ENCODE measurements around the gene LGR5. TPM values are rescaled to one million over a fixed set of nuclear protein-coding genes. Genes with fewer than 3 reads are reported as not detected.
A peak's percentile ranks its signal among the peaks of the same experiment; 100 is the strongest.

LGR5 gene
- total and polyA plus RNA-seq, 2 of the 13 experiments (the other 11 are each of a cell fraction or from before 2014, with no cell fraction given), result 37.0 to 121 TPM

- no peak for TF ChIP-seq PBX3 (CRISPR knock-in tag; IDR thresholded peaks at IDR 0.05; ENCODE audit: borderline replicate concordance)
- peak; percentile 60; the same call in 1 of the 2 replicates for TF ChIP-seq SIX4 (CRISPR knock-in tag; IDR thresholded peaks at IDR 0.05)
- peak; percentile 83; the same call in 1 of the 2 replicates for TF ChIP-seq FOXK1 (CRISPR knock-in tag; IDR thresholded peaks at IDR 0.05; ENCODE audit: borderline replicate concordance, low read depth)
- TF ChIP-seq ZBTB1 (CRISPR knock-in tag; IDR thresholded peaks at IDR 0.05; ENCODE audit: borderline replicate concordance), result no peak
- TF ChIP-seq ZZZ3 (CRISPR knock-in tag; IDR thresholded peaks at IDR 0.05; ENCODE audit: borderline replicate concordance), result no peak
- TF ChIP-seq ZSCAN30 (CRISPR knock-in tag; IDR thresholded peaks at IDR 0.05), result peak; percentile 31; the same call in 1 of the 2 replicates
- TF ChIP-seq ZNF879 (CRISPR knock-in tag; IDR thresholded peaks at IDR 0.05), result no peak
- TF ChIP-seq HOXA5 (CRISPR knock-in tag; IDR thresholded peaks at IDR 0.05), result no peak
- peak; percentile 99 for TF ChIP-seq BCL6 (CRISPR knock-in tag; IDR thresholded peaks at IDR 0.05)
- no peak for TF ChIP-seq ZNF275 (CRISPR knock-in tag; IDR thresholded peaks at IDR 0.05; ENCODE audit: borderline replicate concordance)
- no peak for TF ChIP-seq MAF1 (CRISPR knock-in tag; IDR thresholded peaks at IDR 0.05; ENCODE audit: borderline replicate concordance)
- TF ChIP-seq ZBTB33 (CRISPR knock-in tag; IDR thresholded peaks at IDR 0.05), result 0 out of 2 replicates have a peak, but pooled peaks have one; percentile 37
- TF ChIP-seq JUNB (CRISPR knock-in tag; IDR thresholded peaks at IDR 0.05; ENCODE audit: borderline replicate concordance), result peak; percentile 9; the same call in 1 of the 2 replicates
- TF ChIP-seq REST (IDR thresholded peaks at IDR 0.05; ENCODE audit: borderline replicate concordance in 1 of 2, low read depth in 1 of 2, low read length in 2 of 2), result peak in 1 of 2 experiments; percentile 78; a peak in 2 of 4 replicates
- TF ChIP-seq ZNF205 (CRISPR knock-in tag; IDR thresholded peaks at IDR 0.05), result peak; percentile 46; the same call in 1 of the 2 replicates
These were observed 113.3 kb downstream of the LGR5 start (continued) for GRCh38 chr12:71552728-71553501.
